ENCODE results near the gene PPFIA1. TPM values are rescaled to one million over a fixed set of nuclear protein-coding genes. Genes with fewer than 3 reads are reported as not detected.

PPFIA1 gene
- total RNA-seq, 1 donor from 2014 or later = 45.3 TPM

DNA sequence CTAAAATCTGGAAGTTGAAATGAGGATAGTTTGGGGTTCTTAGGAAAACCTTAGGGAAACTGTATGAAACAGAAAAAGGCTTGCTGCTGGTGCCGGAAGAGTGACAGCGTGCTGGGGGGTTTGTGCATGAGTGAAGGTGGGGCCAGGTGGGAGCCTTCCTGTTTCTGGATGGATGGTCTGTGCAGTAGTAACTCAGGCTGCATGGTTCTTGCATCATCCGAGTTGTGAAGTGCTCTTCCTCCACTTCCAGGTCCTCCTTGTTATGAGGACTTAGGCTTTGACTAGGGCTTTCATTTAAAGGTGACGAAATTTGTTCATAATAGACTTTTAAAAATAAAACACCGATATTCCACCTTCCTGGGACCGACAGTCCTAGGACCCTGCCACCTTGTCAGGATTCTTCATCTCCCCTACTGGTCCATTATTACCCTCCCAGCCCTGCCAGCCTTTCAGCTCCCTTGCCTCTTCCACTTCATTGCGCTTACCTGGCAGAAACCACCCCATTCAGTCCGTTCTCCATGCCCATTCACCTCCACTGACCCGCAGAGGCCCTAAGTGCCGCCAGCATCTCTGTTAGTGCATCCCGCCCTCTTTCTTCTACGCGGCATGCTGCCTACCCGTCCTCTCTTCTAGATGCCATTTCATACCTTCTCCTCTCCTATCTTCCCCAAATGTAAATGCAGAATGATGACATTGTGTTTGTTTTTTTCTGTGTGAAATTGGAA, 47.3 kb downstream of the PPFIA1 start:
- TF ChIP-seq, protein P1, sequence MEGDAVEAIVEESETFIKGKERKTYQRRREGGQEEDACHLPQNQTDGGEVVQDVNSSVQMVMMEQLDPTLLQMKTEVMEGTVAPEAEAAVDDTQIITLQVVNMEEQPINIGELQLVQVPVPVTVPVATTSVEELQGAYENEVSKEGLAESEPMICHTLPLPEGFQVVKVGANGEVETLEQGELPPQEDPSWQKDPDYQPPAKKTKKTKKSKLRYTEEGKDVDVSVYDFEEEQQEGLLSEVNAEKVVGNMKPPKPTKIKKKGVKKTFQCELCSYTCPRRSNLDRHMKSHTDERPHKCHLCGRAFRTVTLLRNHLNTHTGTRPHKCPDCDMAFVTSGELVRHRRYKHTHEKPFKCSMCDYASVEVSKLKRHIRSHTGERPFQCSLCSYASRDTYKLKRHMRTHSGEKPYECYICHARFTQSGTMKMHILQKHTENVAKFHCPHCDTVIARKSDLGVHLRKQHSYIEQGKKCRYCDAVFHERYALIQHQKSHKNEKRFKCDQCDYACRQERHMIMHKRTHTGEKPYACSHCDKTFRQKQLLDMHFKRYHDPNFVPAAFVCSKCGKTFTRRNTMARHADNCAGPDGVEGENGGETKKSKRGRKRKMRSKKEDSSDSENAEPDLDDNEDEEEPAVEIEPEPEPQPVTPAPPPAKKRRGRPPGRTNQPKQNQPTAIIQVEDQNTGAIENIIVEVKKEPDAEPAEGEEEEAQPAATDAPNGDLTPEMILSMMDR (IDR thresholded peaks at IDR 0.05; ENCODE audit: borderline replicate concordance) = no peak

DNA sequence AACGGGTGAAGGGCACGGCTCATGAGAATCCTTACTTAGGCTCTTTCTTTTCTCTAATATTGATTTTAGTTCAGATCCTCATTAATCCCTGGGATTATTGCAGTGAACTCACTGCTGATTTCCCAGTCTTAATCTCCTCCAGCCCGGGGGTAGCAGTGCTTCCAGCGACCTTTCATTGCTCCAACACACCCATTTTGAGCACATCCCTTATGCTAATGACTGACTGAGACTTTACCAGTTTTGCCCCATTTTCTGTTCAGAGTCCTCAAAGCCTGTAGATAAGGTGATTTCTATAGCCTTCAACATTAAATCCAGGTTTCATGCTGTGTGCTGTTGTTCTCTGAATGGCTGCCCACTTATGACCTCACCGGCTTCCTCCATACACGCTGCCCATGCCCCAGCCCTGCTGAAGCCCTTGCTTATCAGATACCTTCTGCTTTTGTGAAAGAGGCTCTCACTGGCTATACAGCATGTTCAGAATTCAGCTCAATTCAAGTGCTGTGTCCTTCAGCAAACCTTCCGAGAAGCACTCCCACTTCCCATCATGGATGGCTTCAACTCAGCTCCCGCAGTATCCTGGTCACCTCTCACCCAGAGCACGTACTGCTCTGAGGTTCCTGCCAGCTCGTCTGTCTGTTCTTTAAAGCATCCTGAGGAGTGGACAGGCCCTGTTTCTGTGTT, 49.0 kb downstream of the PPFIA1 start:
- intact Hi-C loops (cut with micrococcal nuclease) = no loop called here
- peak; percentile 41 for DNase-seq
- peak overlapping the region; percentile 80 for H3K27ac ChIP-seq (replicated peaks)

More for the DNA sequence above, 47.3 kb downstream of the PPFIA1 start:
- Histone ChIP-seq H3K4me3 (no peak overlapping the region), H3K27ac (replicated peaks) (no peak overlapping the region), H3K9me3 (replicated peaks) (no peaks in the 10 kb centered on the region), H3K4me1 (peaks cover 31% of the 10 kb centered on the region), H3K27me3 (ENCODE audit: low read depth) (no peaks in the 10 kb centered on the region), H3K36me3 (peaks cover 18% of the 10 kb centered on the region)
- no peak for DNase-seq
- intact Hi-C loops (cut with micrococcal nuclease) = no loop called here

DNA sequence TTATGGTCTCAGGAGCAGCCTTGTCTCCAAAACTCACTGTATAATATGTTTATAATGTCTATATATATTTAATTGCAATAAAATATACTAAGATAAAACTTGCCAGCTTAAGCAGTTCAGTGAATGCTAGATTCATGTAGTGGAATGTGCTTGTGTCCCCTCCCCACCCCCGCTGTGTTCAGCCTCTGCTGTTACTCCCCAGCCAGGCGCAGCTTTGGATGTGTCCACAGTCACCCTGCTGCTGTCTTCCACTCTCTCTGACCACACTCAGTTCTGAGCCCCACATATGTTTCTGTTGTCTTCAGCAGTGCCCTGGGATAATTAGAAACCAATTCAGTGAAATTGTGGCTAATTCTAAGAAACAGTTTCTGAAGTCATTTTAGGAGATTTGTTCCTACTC, 52.2 kb downstream of the PPFIA1 start:
- Histone ChIP-seq H3K4me3 (no peak overlapping the region), H3K36me3 (peaks cover 45% of the 10 kb centered on the region), H3K9me3 (replicated peaks) (no peaks in the 10 kb centered on the region), H3K27ac (replicated peaks) (no peak overlapping the region), H3K27me3 (ENCODE audit: low read depth) (no peaks in the 10 kb centered on the region), H3K4me1 (peaks cover 62% of the 10 kb centered on the region)
- DNase-seq = no peak
- TF ChIP-seq, protein P1 (IDR thresholded peaks at IDR 0.05; ENCODE audit: borderline replicate concordance) = no peak
- intact Hi-C loops (cut with micrococcal nuclease) = no loop called here

More for the DNA sequence above, 49.0 kb downstream of the PPFIA1 start:
- Histone ChIP-seq H3K4me3 (peak overlapping the region; percentile 13), H3K27me3 (ENCODE audit: low read depth) (no peaks in the 10 kb centered on the region), H3K36me3 (peaks cover 21% of the 10 kb centered on the region), H3K4me1 (peaks cover 34% of the 10 kb centered on the region), H3K9me3 (replicated peaks) (no peaks in the 10 kb centered on the region)
- TF ChIP-seq, protein P1 (IDR thresholded peaks at IDR 0.05; ENCODE audit: borderline replicate concordance) = no peak

DNA sequence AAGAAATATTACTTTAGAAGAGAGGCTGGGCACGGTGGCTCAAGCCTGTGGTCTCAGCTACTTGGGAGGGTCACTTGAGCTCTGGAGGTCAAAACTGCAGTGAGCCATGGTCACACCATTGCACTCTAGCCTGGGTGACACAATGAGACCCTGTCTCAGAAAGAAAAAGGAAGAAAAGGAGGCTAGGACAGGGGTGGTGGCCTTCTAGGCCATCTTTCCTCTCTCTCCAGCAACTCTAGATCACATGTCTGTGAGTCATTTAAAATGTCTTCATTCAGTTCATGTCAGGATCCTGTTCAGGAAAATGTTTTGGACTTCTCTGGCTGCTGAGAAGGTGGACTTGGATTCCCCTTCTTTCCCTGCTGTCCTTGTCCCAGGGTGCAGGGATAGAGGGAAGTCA, 53.3 kb downstream of the PPFIA1 start:
- Histone ChIP-seq H3K27ac (replicated peaks) (peak overlapping the region; percentile 16), H3K36me3 (peaks cover 49% of the 10 kb centered on the region), H3K4me3 (no peak overlapping the region), H3K9me3 (replicated peaks) (no peaks in the 10 kb centered on the region), H3K27me3 (ENCODE audit: low read depth) (no peaks in the 10 kb centered on the region), H3K4me1 (peaks cover 62% of the 10 kb centered on the region)
- TF ChIP-seq, protein P1 (IDR thresholded peaks at IDR 0.05; ENCODE audit: borderline replicate concordance) = no peak
- intact Hi-C loops (cut with micrococcal nuclease) = no loop called here
- DNase-seq = no peak

DNA sequence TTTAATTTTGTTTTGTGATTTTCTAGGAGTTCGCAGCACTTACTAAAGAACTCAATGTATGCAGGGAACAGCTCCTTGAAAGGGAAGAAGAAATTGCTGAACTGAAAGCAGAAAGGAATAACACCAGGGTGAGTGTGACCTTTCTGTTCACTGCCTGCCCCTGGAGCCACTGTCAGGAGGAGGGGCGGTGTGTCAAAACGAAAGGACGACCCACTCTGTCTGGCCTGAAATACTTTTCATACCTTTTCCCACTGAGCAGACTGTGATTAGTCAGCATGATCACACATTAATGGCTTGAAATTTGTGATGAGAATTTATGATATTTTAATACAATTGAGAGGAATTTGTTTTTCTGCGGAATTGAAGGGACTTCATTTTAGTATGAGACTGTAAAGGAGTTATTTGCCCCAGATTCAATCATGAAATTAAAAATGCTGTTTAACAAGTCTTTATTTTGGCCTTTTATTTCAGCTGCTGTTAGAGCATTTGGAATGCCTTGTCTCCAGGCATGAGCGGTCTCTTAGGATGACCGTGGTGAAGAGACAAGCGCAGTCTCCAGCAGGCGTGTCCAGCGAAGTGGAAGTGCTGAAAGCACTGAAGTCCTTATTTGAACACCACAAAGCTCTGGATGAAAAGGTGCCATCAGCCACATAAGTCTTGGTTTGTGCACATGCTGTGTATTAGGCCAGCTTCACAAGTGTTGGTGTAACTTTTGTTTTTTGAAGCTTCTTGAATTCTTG, 54.1 kb downstream of the PPFIA1 start:
- intact Hi-C loops (cut with micrococcal nuclease) = no loop called here

More for the DNA sequence above, 54.1 kb downstream of the PPFIA1 start:
- Histone ChIP-seq H3K4me1 (peaks cover 55% of the 10 kb centered on the region), H3K27ac (replicated peaks) (peak overlapping the region; percentile 16), H3K9me3 (replicated peaks) (no peaks in the 10 kb centered on the region), H3K27me3 (ENCODE audit: low read depth) (no peaks in the 10 kb centered on the region), H3K36me3 (peaks cover 52% of the 10 kb centered on the region), H3K4me3 (no peak overlapping the region)
- no peak for DNase-seq
- TF ChIP-seq, protein P1 (IDR thresholded peaks at IDR 0.05; ENCODE audit: borderline replicate concordance) = no peak
